ENCODE data around the gene DNAAF9. TPM values are rescaled to one million over a fixed set of nuclear protein-coding genes. Genes with fewer than 3 reads are reported as not detected.

Gene DNAAF9
- polyA plus RNA-seq, 2 of the 4 experiments (the other 2 are of a cell fraction): 4.9 to 7.5 TPM

GRCh38 chr20:3414122-3414521 is 6.7 kb upstream of the DNAAF9 start:
- TF ChIP-seq MAFK (IDR thresholded peaks at IDR 0.05; ENCODE audit: partially characterized antibody) (peak; percentile 78), TFCP2L1 (CRISPR knock-in tag; IDR thresholded peaks at IDR 0.05) (no peak), ZFP36 (IDR thresholded peaks at IDR 0.05; ENCODE audit: borderline replicate concordance, partially characterized antibody) (no peak)
- Histone ChIP-seq H3K9me3 (no peaks in the 10 kb centered on the region), H3K4me2 (no peak overlapping the region), H3K4me3 (no peak overlapping the region), H3K27ac (no peak overlapping the region), H3K4me1 (0 out of 3 replicates have a peak, but pooled peaks cover 1% of the 10 kb centered on the region)
- no peak for ATAC-seq
- WGBS (ENCODE audit: missing lambda C conversion rate): 45% methylated on average over 2 of the region's 2 CpGs
- no peak for FAIRE-seq
- DNase-seq (ENCODE audit: low read depth in 1 of 2, low spot score in 1 of 2): no peak
- ChIA-PET CTCF (interaction anchor here (0.6 kb wide), 1 partner anchor 8 kb away, joined by 3 read pairs; no protein-coding TSS in a partner anchor), POLR2A (no interaction called here)

GRCh38 chr20:3413393-3413889 is 6.0 kb upstream of the DNAAF9 start:
- ChIA-PET CTCF (interaction anchor here (0.6 to 1.7 kb wide), 3 partner anchors 8 to 57 kb away, joined by 3 to 4 read pairs (median 3); no protein-coding TSS in a partner anchor), POLR2A (no interaction called here)
- Histone ChIP-seq H3K9me3 (no peaks in the 10 kb centered on the region), H3K4me1 (0 out of 3 replicates have a peak, but pooled peaks cover 3% of the 10 kb centered on the region), H3K27ac (no peak overlapping the region), H3K4me2 (no peak overlapping the region), H3K4me3 (no peak overlapping the region)
- no peak for DNase-seq (ENCODE audit: low read depth in 1 of 2, low spot score in 1 of 2)
- FAIRE-seq: no peak
- TF ChIP-seq ZC3H11A (IDR thresholded peaks at IDR 0.05) (no peak), SREBF2 (IDR thresholded peaks at IDR 0.05) (no peak), MAX (IDR thresholded peaks at IDR 0.05) (no peak), RNF2 (IDR thresholded peaks at IDR 0.05; ENCODE audit: borderline replicate concordance, low read depth) (no peak), TFCP2L1 (CRISPR knock-in tag; IDR thresholded peaks at IDR 0.05) (no peak), BHLHE40 (IDR thresholded peaks at IDR 0.05; ENCODE audit: low read depth, low read length) (no peak), ZFP36 (IDR thresholded peaks at IDR 0.05; ENCODE audit: borderline replicate concordance, partially characterized antibody) (no peak), KDM1A (IDR thresholded peaks at IDR 0.05; ENCODE audit: low read depth) (no peak), NPAS2 (CRISPR knock-in tag; IDR thresholded peaks at IDR 0.05; ENCODE audit: borderline replicate concordance) (no peak), ZSCAN20 (CRISPR knock-in tag; IDR thresholded peaks at IDR 0.05) (no peak), ZNF302 (CRISPR knock-in tag; IDR thresholded peaks at IDR 0.05) (no peak), NFE2L2 (conservative IDR thresholded peaks at IDR 0.05; ENCODE audit: low read length) (no peak), HMGXB4 (CRISPR knock-in tag; IDR thresholded peaks at IDR 0.05; ENCODE audit: borderline replicate concordance) (no peak), FOSB (CRISPR knock-in tag; IDR thresholded peaks at IDR 0.05) (no peak), JUNB (IDR thresholded peaks at IDR 0.05) (no peak), POLR2A (IDR thresholded peaks at IDR 0.05; ENCODE audit: low read length) (no peak), RFX5 (IDR thresholded peaks at IDR 0.05) (no peak)
- 56% methylated on average over 4 of the region's 4 CpGs for WGBS (ENCODE audit: missing lambda C conversion rate)
- no peak for ATAC-seq

GRCh38 chr20:3412600-3413392 is 5.3 kb upstream of the DNAAF9 start:
- H3K27ac ChIP-seq: no peak overlapping the region
- H3K4me1 ChIP-seq: 0 out of 3 replicates have a peak, but pooled peaks cover 3% of the 10 kb centered on the region
- H3K4me3 ChIP-seq: no peak overlapping the region
- peak; percentile 27 for TF ChIP-seq MAFK (IDR thresholded peaks at IDR 0.05; ENCODE audit: partially characterized antibody)
- TF ChIP-seq FOSB (CRISPR knock-in tag; IDR thresholded peaks at IDR 0.05): no peak
- H3K4me2 ChIP-seq: no peak overlapping the region
- ChIA-PET POLR2A (no interaction called here), CTCF (interaction anchor here (1.1 to 1.7 kb wide), 3 partner anchors 9 to 57 kb away, joined by 3 to 4 read pairs (median 3); no protein-coding TSS in a partner anchor)
- no peaks in the 10 kb centered on the region for H3K9me3 ChIP-seq
- FAIRE-seq (no peak), ATAC-seq (no peak), DNase-seq (ENCODE audit: low read depth in 1 of 2, low spot score in 1 of 2) (no peak)
- 71% methylated on average over 11 of the region's 11 CpGs for WGBS (ENCODE audit: missing lambda C conversion rate)
